ENCODE measurements around the gene MBLAC1. TPM values are rescaled to one million over a fixed set of nuclear protein-coding genes. Genes with fewer than 3 reads are reported as not detected.
A peak's percentile ranks its signal among the peaks of the same experiment; 100 is the strongest.

MBLAC1 gene
- total RNA-seq, 4 donors from 2014 or later, result 3.0 to 12.5 (median 6.1) TPM

DNA sequence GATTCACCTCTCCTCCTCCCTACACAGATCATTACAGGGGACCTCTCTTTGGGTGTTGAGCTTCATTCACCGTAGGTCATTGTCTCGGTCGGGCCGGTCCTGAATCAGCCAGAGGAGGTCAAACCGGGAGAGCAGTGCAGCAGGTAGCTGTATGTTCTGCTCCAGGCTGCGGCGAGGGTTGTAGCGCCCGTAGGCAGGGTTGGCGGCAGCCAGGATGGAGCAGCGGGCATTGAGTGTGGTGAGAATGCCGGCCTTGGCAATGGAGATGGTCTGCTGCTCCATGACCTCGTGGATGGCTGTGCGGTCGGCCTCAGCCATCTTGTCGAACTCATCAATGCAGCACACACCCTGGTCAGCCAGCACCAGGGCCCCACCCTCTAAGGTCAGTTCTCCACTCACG, 31.1 kb upstream of the MBLAC1 start:
- Histone ChIP-seq H3K9me3 (no peaks in the 10 kb centered on the region), H3K27me3 (no peaks in the 10 kb centered on the region), H3K4me3 (replicated peaks in 1 of 3) (no peak overlapping the region), H3K36me3 (peaks cover 79 to 82% of the 10 kb centered on the region in 2 donors), H3K4me1 (peaks cover 4 to 11% of the 10 kb centered on the region in 2 donors), H3K27ac (no peak overlapping the region)
- TF ChIP-seq POLR2A (IDR thresholded peaks at IDR 0.05) (no peak), CTCF (IDR thresholded peaks at IDR 0.05) (no peak)
- WGBS, 2 donors, result 97 to 100% methylated on average over 12 to 17 of the region's 17 CpGs
- DNase-seq, result no peak
- intact Hi-C loops (cut with DNase I), result loop anchor here (5.0 kb wide), 1 partner anchor 48 kb away; the partner anchor contains the start of gene ZSCAN21

- Histone ChIP-seq H3K9me3 (no peaks in the 10 kb centered on the region), H3K27me3 (no peaks in the 10 kb centered on the region), H3K36me3 (peaks cover 52 to 53% of the 10 kb centered on the region in 2 donors), H3K4me3 (replicated peaks in 1 of 3) (no peak overlapping the region), H3K27ac (no peak overlapping the region), H3K4me1 (peaks cover 11 to 17% of the 10 kb centered on the region in 2 donors)
- no peak for DNase-seq
- WGBS, 2 donors, result 83 to 91% methylated on average over 10 of the region's 10 CpGs
- intact Hi-C loops (cut with DNase I), result loop anchor here (5.0 kb wide), 1 partner anchor 52 kb away; the partner anchor contains the start of gene ZSCAN21
- TF ChIP-seq POLR2A (IDR thresholded peaks at IDR 0.05) (no peak), CTCF (IDR thresholded peaks at IDR 0.05) (no peak)
Observed at GRCh38 chr7:100098913-100099312, 27.9 kb upstream of the MBLAC1 start.

GRCh38 chr7:100099452-100099851, 27.3 kb upstream of the MBLAC1 start:
- peaks cover 11 to 17% of the 10 kb centered on the region in 2 donors for H3K4me1 ChIP-seq
- no peak overlapping the region for H3K27ac ChIP-seq
- no peak for TF ChIP-seq POLR2A (IDR thresholded peaks at IDR 0.05)
- no peak for TF ChIP-seq CTCF (IDR thresholded peaks at IDR 0.05)
- intact Hi-C loops (cut with DNase I), result loop anchor here (5.0 kb wide), 1 partner anchor 52 kb away; the partner anchor contains the start of gene ZSCAN21
- peaks cover 48 to 52% of the 10 kb centered on the region in 2 donors for H3K36me3 ChIP-seq
- no peaks in the 10 kb centered on the region for H3K9me3 ChIP-seq
- peak overlapping the region in 1 of 3 donors; percentile 78 for H3K4me3 ChIP-seq (replicated peaks in 1 of 3)
- 62 to 65% methylated on average over 12 of the region's 12 CpGs for WGBS, 2 donors
- no peak for DNase-seq
- H3K27me3 ChIP-seq, result no peaks in the 10 kb centered on the region

- Histone ChIP-seq H3K4me3 (replicated peaks in 1 of 3) (peak overlapping the region; percentile 2 to 81 (median 78)), H3K36me3 (peaks cover 39 to 45% of the 10 kb centered on the region in 2 donors), H3K4me1 (peaks cover 11 to 17% of the 10 kb centered on the region in 2 donors), H3K27me3 (no peaks in the 10 kb centered on the region), H3K27ac (peak overlapping the region; percentile 39 to 95 (median 57)), H3K9me3 (no peaks in the 10 kb centered on the region)
- DNase-seq, result peak; percentile 94
- WGBS, 2 donors, result 0 to 1% methylated on average over 38 to 50 of the region's 61 CpGs
- TF ChIP-seq POLR2A (IDR thresholded peaks at IDR 0.05), result peak in 1 of 2 donors; percentile 36
- TF ChIP-seq CTCF (IDR thresholded peaks at IDR 0.05), result peak in 1 of 6 experiments; percentile 15
- intact Hi-C loops (cut with DNase I), result no loop called here
Observed at GRCh38 chr7:100100420-100101015, 26.2 kb upstream of the MBLAC1 start.
